Naive B cell (primary cell): Measurements from ENCODE around the gene TGM1. TPM values are rescaled to one million over a fixed set of nuclear protein-coding genes. Genes with fewer than 3 reads are reported as not detected.

Source experiments
- ATAC-seq, 2 donors: fragments of 150-1000 bp; cut with Tn5 transposase; 2 replicates each; pipeline ENCODE4 v1.10.0; 2021; ENCODE audit warnings: low read depth in 2 of 2, mild to moderate bottlenecking in 2 of 2, moderate library complexity in 2 of 2
- DNase-seq: peaks from one replicate; pipeline ENCODE4 v3.0.0; 2022
- H3K27ac Mint-ChIP-seq, 6 donors: one replicate each; pipeline ENCODE4 v1.8.0; 2020 to 2022; ENCODE audit warnings: mild to moderate bottlenecking in 6 of 6, mixed read lengths in 6 of 6, moderate library complexity in 5 of 6, inconsistent platforms in 2 of 6
- H3K27me3 Mint-ChIP-seq, 3 donors: one replicate each; pipeline ENCODE4 v1.8.0; 2021 to 2022; ENCODE audit warnings: mixed read lengths in 3 of 3, mild to moderate bottlenecking in 1 of 3
- H3K36me3 Mint-ChIP-seq, 2 donors: one replicate each; pipeline ENCODE4 v1.8.0; 2020 to 2022; ENCODE audit warnings: mixed read lengths in 2 of 2, inconsistent platforms in 1 of 2, mild to moderate bottlenecking in 1 of 2
- H3K4me1 Mint-ChIP-seq, 3 donors: one replicate each; pipeline ENCODE4 v1.8.0; 2020 to 2022; ENCODE audit warnings: mixed read lengths in 3 of 3, inconsistent platforms in 1 of 3, mild to moderate bottlenecking in 1 of 3, moderate library complexity in 1 of 3
- H3K4me3 Mint-ChIP-seq, 8 donors: one replicate each; pipeline ENCODE4 v1.8.0; 2020 to 2022; ENCODE audit warnings: mild to moderate bottlenecking in 8 of 8, mixed read lengths in 8 of 8, moderate library complexity in 8 of 8, inconsistent platforms in 2 of 8
- H3K9me3 Mint-ChIP-seq, 7 donors: one replicate each; pipeline ENCODE4 v1.8.0; 2020 to 2022; ENCODE audit warnings: mixed read lengths in 7 of 7, mild to moderate bottlenecking in 5 of 7, inconsistent platforms in 2 of 7, moderate library complexity in 1 of 7
- polyA plus RNA-seq, 6 donors: library from polyadenylated mRNA; unstranded; fragments of 300-500 nt; fragmentation: Illumina TruSeq; gene quantifications; one replicate each; pipeline ENCODE4 v1.2.3, GENCODE V29; 2021; ENCODE audit warnings: low read depth in 6 of 6

Gene TGM1
- polyA plus RNA-seq, 6 donors from 2014 or later = not detected

GRCh38 chr14:24299255-24300191, 36.5 kb upstream of the TGM1 start, which contains the start of the genes DHRS1 and NOP9:
TSS of gene DHRS1 (minus strand) at chr14:24299780. CDS start at chr14:24299106, 674 bp downstream.
TSS of gene NOP9 (plus strand) at chr14:24299850. CDS start at chr14:24299955, 105 bp downstream.
- ATAC-seq = peak; percentile 81 to 87
- H3K36me3 Mint-ChIP-seq = peaks cover 5 to 14% of the 10 kb centered on the region in 2 donors
- peaks cover 35 to 55% (median 53%) of the 10 kb centered on the region in 3 donors for H3K4me1 Mint-ChIP-seq
- H3K9me3 Mint-ChIP-seq = no peaks in the 10 kb centered on the region
- H3K27ac Mint-ChIP-seq = peak within 1 kb of the TSS; percentile 92 to 99 (median 97)
- DNase-seq = peak; percentile 91
- no peaks in the 10 kb centered on the region for H3K27me3 Mint-ChIP-seq
- H3K4me3 Mint-ChIP-seq = peak within 1 kb of the TSS; percentile 89 to 99 (median 96)

- no peaks in the 10 kb centered on the region for H3K9me3 Mint-ChIP-seq
- H3K4me3 Mint-ChIP-seq = peak overlapping the region; percentile 89 to 99 (median 96)
- peaks cover 35 to 55% (median 53%) of the 10 kb centered on the region in 3 donors for H3K4me1 Mint-ChIP-seq
- H3K27me3 Mint-ChIP-seq = no peaks in the 10 kb centered on the region
- DNase-seq (no peak), ATAC-seq (no peak)
- peak overlapping the region; percentile 92 to 99 (median 97) for H3K27ac Mint-ChIP-seq
- H3K36me3 Mint-ChIP-seq = peaks cover 5 to 10% of the 10 kb centered on the region in 2 donors
Measured at GRCh38 chr14:24298892-24299254, 35.9 kb upstream of the TGM1 start.

DNA sequence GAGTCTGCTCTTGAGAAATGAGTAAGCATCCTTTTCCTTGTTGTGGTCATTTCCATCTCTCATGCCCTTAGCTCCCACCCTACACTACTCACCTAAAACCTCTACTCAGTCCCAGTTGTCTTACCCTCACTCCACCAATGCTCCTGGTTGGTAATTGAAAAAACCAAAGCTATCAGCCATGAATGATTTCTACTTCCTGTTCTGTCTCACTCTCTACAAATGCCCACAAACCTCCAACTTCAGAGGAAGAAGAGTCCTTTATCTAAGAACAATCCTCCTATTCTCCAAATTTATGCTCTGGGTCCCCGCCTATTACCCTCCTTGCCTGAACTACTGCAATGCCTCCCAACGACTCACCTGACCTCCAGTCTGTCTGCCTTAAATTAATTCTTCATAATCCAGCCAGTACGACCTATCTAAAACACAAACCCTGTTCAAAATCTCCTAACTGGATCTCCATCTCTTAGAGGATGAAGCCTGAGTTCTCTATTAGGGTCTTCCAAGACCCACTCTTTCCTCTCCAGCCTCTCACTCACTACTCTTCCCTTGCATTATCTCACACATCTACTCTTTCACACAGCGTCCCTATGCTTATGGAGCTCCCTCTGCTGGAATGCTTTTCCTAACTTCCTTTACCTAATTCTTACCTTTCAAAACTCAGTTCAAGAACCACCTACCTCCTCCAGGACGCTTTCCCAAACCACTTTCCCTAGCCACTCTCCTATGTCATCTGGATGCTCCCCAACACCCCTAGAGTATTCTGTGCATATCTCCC, 34.4 kb upstream of the TGM1 start:
- H3K4me1 Mint-ChIP-seq = peaks cover 35 to 55% (median 53%) of the 10 kb centered on the region in 3 donors
- ATAC-seq (no peak), DNase-seq (no peak)
- no peaks in the 10 kb centered on the region for H3K9me3 Mint-ChIP-seq
- peaks cover 5 to 13% of the 10 kb centered on the region in 2 donors for H3K36me3 Mint-ChIP-seq
- H3K4me3 Mint-ChIP-seq = peak overlapping the region in 5 of 8 donors; percentile 7 to 80 (median 21)
- no peaks in the 10 kb centered on the region for H3K27me3 Mint-ChIP-seq
- peak overlapping the region; percentile 76 to 94 (median 88) for H3K27ac Mint-ChIP-seq

- Mint-ChIP-seq H3K27ac (peak overlapping the region; percentile 76 to 94 (median 90)), H3K9me3 (no peaks in the 10 kb centered on the region), H3K36me3 (peaks cover 5 to 20% of the 10 kb centered on the region in 2 donors), H3K4me3 (peak overlapping the region in 3 of 8 donors; percentile 35 to 80 (median 49)), H3K27me3 (no peaks in the 10 kb centered on the region), H3K4me1 (peaks cover 35 to 50% (median 45%) of the 10 kb centered on the region in 3 donors)
- peak; percentile 69 for DNase-seq
- peak; percentile 59 to 65 for ATAC-seq
Measured at GRCh38 chr14:24296341-24297157, 33.6 kb upstream of the TGM1 start.

DNA sequence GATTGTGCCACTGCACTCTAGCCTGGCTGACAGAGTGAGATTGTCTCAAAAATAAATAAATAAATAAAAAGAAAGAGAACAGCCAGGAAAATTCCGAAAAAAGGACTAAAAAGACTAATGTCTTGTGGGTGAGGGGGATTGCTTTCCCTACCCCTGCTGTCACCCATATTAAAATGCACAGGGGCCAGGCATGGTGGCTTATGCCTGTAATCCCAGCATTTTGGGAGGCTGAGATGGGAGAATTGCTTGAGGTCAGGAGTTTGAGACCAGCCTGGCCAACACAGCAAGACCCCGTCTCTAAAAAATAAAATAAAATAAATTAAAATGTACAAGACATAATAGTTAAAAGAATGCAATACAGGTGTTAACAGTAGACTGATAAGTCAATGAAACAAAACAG, 30.5 kb upstream of the TGM1 start:
- no peak for DNase-seq
- H3K36me3 Mint-ChIP-seq = peaks cover 18 to 32% of the 10 kb centered on the region in 2 donors
- H3K27me3 Mint-ChIP-seq = no peaks in the 10 kb centered on the region
- peak overlapping the region in 1 of 6 donors; percentile 8 for H3K27ac Mint-ChIP-seq
- no peak for ATAC-seq
- H3K4me1 Mint-ChIP-seq = peaks cover 30 to 40% (median 37%) of the 10 kb centered on the region in 3 donors
- H3K4me3 Mint-ChIP-seq = no peak overlapping the region
- H3K9me3 Mint-ChIP-seq = no peaks in the 10 kb centered on the region

- no peaks in the 10 kb centered on the region for H3K9me3 Mint-ChIP-seq
Measured at GRCh38 chr14:24292118-24292807, 29.3 kb upstream of the TGM1 start.

GRCh38 chr14:24291446-24292117, 28.6 kb upstream of the TGM1 start:
- Mint-ChIP-seq H3K27ac (peak overlapping the region in 1 of 6 donors; percentile 68), H3K9me3 (no peaks in the 10 kb centered on the region), H3K4me1 (peaks cover 21 to 29% (median 22%) of the 10 kb centered on the region in 3 donors), H3K4me3 (no peak overlapping the region), H3K27me3 (no peaks in the 10 kb centered on the region), H3K36me3 (peaks cover 18 to 29% of the 10 kb centered on the region in 2 donors)
- DNase-seq = no peak
- no peak for ATAC-seq

More at GRCh38 chr14:24292118-24292807, 29.3 kb upstream of the TGM1 start:
- H3K4me1 Mint-ChIP-seq = peaks cover 27 to 36% (median 29%) of the 10 kb centered on the region in 3 donors
- no peaks in the 10 kb centered on the region for H3K27me3 Mint-ChIP-seq
- ATAC-seq (no peak), DNase-seq (no peak)
- H3K27ac Mint-ChIP-seq = no peak overlapping the region
- H3K36me3 Mint-ChIP-seq = peaks cover 18 to 32% of the 10 kb centered on the region in 2 donors
- H3K4me3 Mint-ChIP-seq = no peak overlapping the region

GRCh38 chr14:24290746-24291145, 27.8 kb upstream of the TGM1 start:
- peak overlapping the region in 3 of 6 donors; percentile 59 to 86 (median 84) for H3K27ac Mint-ChIP-seq
- no peaks in the 10 kb centered on the region for H3K27me3 Mint-ChIP-seq
- peaks cover 13 to 22% (median 16%) of the 10 kb centered on the region in 3 donors for H3K4me1 Mint-ChIP-seq
- ATAC-seq (no peak), DNase-seq (no peak)
- peaks cover 18 to 21% of the 10 kb centered on the region in 2 donors for H3K36me3 Mint-ChIP-seq
- no peak overlapping the region for H3K4me3 Mint-ChIP-seq
- H3K9me3 Mint-ChIP-seq = no peaks in the 10 kb centered on the region

GRCh38 chr14:24289649-24290280, 26.8 kb upstream of the TGM1 start:
- Mint-ChIP-seq H3K9me3 (no peaks in the 10 kb centered on the region), H3K27ac (peak overlapping the region in 2 of 6 donors; percentile 20 to 42), H3K36me3 (peaks cover 13 to 21% of the 10 kb centered on the region in 2 donors), H3K27me3 (no peaks in the 10 kb centered on the region), H3K4me1 (peaks cover 13 to 22% (median 16%) of the 10 kb centered on the region in 3 donors), H3K4me3 (no peak overlapping the region)
- DNase-seq (peak; percentile 29), ATAC-seq (peak; percentile 56 to 90)

DNA sequence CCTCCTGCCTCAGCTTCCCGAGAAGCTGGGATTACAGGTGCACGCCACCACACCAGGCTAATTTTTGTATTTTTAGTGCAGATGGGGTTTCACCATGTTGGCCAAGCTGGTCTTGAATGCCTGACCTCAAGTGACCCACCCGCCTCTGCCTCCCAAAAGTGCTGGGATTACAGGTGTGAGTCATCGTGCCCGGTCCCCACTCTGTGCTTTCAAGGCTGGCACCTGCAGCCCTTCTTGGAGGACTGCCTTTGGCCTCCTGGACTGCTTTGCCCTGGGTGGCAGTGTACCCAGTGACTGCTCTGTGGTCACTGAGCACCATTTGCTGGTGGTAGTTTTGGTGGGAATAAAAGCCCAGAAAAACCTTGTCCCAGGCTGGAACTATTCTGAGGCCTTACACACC, 24.0 kb upstream of the TGM1 start:
- H3K4me1 Mint-ChIP-seq = peaks cover 17 to 30% (median 20%) of the 10 kb centered on the region in 3 donors
- no peak overlapping the region for H3K27ac Mint-ChIP-seq
- H3K4me3 Mint-ChIP-seq = no peak overlapping the region
- DNase-seq (no peak), ATAC-seq (no peak)
- no peaks in the 10 kb centered on the region for H3K9me3 Mint-ChIP-seq
- H3K36me3 Mint-ChIP-seq = peaks cover 13 to 15% of the 10 kb centered on the region in 2 donors
- H3K27me3 Mint-ChIP-seq = no peaks in the 10 kb centered on the region

- Mint-ChIP-seq H3K4me3 (no peak overlapping the region), H3K9me3 (no peaks in the 10 kb centered on the region), H3K27me3 (no peaks in the 10 kb centered on the region), H3K27ac (peak overlapping the region in 1 of 6 donors; percentile 11), H3K36me3 (peaks cover 2% of the 10 kb centered on the region in 2 donors), H3K4me1 (peaks cover 22 to 36% (median 28%) of the 10 kb centered on the region in 3 donors)
- DNase-seq = no peak
- ATAC-seq = no peak
Measured at GRCh38 chr14:24285351-24285750, 22.4 kb upstream of the TGM1 start.
